Caco-2 (cell line): Measurements from ENCODE around the gene FAM20B. TPM values are rescaled to one million over a fixed set of nuclear protein-coding genes. Genes with fewer than 3 reads are reported as not detected.

Experiments used
- BruUV-seq: library from RNA; stranded (reverse); fragments of 400-500 nt; replicated peaks from 2 replicates; lab custom pipeline; 2021; lab: Mats Ljungman, UMichigan
- CTCF ChIA-PET: fragments of 300-600 bp; sonication (Branson Sonifier 250); formaldehyde crosslinking; loops from one replicate; lab custom pipeline; 2022; ENCODE audit warnings: antibody characterized with exemption; lab: Charles Lee
- POLR2A ChIA-PET: fragments of 300-600 bp; sonication (Branson Sonifier 250); formaldehyde crosslinking; loops from one replicate; lab custom pipeline; 2022; ENCODE audit warnings: antibody characterized with exemption; lab: Charles Lee
- DNase-seq, 2 experiments: peaks; one replicate each; pipeline versions ENCODE4 v3.0.0 to v3.0.0-alpha.2; 2020 to 2022
- H3K27me3 ChIP-seq: replicated peaks from 2 replicates; pipeline ENCODE4 v1.6.0; 2011; ENCODE audit warnings: low read length; ENCODE audit not compliant: control insufficient read depth, insufficient read depth
- H3K36me3 ChIP-seq: 2 replicates; pipeline ENCODE4 v1.5.1; 2011; ENCODE audit warnings: low read length; ENCODE audit not compliant: control insufficient read depth, insufficient read depth
- H3K4me1 ChIP-seq: fragments of 250-450 bp; sonication (Bioruptor Pico); 2 replicates; pipeline ENCODE4 v1.5.1; 2020; ENCODE audit warnings: mild to moderate bottlenecking
- H3K4me3 ChIP-seq: 2 replicates; pipeline ENCODE4 v1.5.1; 2011; ENCODE audit warnings: low read depth, mild to moderate bottlenecking, control low read depth, low read length
- H3K9me3 ChIP-seq: fragments of 250-450 bp; sonication (Bioruptor Pico); 2 replicates; pipeline ENCODE4 v1.5.1; 2020; ENCODE audit warnings: mild to moderate bottlenecking, moderate library complexity
- H3K27ac Mint-ChIP-seq: one replicate; pipeline ENCODE4 v1.8.0; 2022; ENCODE audit warnings: mixed read lengths; ENCODE audit not compliant: unreplicated experiment
- H3K27me3 Mint-ChIP-seq: one replicate; pipeline ENCODE4 v1.8.0; 2022; ENCODE audit warnings: mixed read lengths; ENCODE audit not compliant: insufficient read depth, unreplicated experiment
- H3K36me3 Mint-ChIP-seq: one replicate; pipeline ENCODE4 v1.8.0; 2022; ENCODE audit warnings: mild to moderate bottlenecking, mixed read lengths; ENCODE audit not compliant: insufficient read depth, unreplicated experiment
- H3K4me1 Mint-ChIP-seq: one replicate; pipeline ENCODE4 v1.8.0; 2022; ENCODE audit warnings: low read depth, mixed read lengths; ENCODE audit not compliant: unreplicated experiment
- H3K4me3 Mint-ChIP-seq: one replicate; pipeline ENCODE4 v1.8.0; 2022; ENCODE audit warnings: mild to moderate bottlenecking, moderate library complexity, mixed read lengths; ENCODE audit not compliant: unreplicated experiment
- H3K9me3 Mint-ChIP-seq: one replicate; pipeline ENCODE4 v1.8.0; 2022; ENCODE audit warnings: mixed read lengths; ENCODE audit not compliant: unreplicated experiment
- CTCF ChIP-seq, 2 experiments: fragments of 200-600 bp in 1 of 2; IDR thresholded peaks; 1 replicate in 1 of 2; 2 replicates in 1 of 2; pipeline versions ENCODE4 v1.5.1 to v1.8.0; 2011 to 2022; ENCODE audit warnings: antibody characterized with exemption in 1 of 2, control low read depth in 1 of 2, inconsistent platforms in 1 of 2, low read depth in 1 of 2, low read length in 1 of 2, mild to moderate bottlenecking in 1 of 2, moderate library complexity in 1 of 2; ENCODE audit not compliant: insufficient read depth in 1 of 2, severe bottlenecking in 1 of 2, unreplicated experiment in 1 of 2
- intact Hi-C: fragments of 100-400 bp; cut with micrococcal nuclease; formaldehyde crosslinking; loops from one replicate; pipeline ENCODE4 v1.10.0; 2022; ENCODE audit not compliant: unreplicated experiment
- total RNA-seq: library from RNA; stranded (reverse); gene quantifications from 2 replicates; pipeline ENCODE4 v1.2.3, GENCODE V29; 2022

FAM20B gene
- total RNA-seq, 1 experiment from 2014 or later = 24.5 TPM

DNA sequence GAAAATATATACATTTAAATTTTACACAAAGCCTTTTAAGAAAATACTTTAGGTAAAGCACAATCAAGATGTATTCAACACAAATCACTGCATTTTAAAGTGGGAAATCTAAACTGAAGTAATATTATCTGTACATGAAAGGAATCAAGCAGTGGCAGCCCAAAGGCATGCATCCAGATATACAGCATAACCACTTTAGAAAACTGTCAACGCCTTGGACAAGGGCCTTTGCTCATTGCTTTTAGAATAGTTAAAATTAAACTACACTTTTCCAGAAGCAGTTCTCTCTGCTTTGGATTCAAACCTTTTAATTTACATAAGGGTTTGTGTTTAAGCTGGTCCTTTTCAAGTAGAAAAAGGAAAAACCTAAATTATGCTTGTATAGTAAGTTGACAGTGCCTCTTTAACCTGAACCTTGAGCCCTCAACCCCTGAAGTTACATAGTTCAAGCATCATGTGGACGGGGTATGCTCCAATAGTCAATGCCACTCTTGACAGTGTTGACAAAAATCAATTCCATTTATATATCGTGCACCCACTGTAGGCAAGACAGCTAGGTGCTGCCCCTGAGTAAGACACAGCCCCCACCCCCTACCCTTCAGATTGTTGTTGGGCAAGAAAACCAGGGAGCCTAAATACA is 79.0 kb downstream of the FAM20B start:
- BruUV-seq = no TSS peak
- no peaks in the 10 kb centered on the region for H3K27me3 ChIP-seq
- H3K9me3 Mint-ChIP-seq = no peaks in the 10 kb centered on the region
- no peak for TF ChIP-seq CTCF (IDR thresholded peaks at IDR 0.05; ENCODE audit: insufficient read depth in 1 of 2, low read depth in 1 of 2, low read length in 1 of 2, severe bottlenecking in 1 of 2, unreplicated experiment in 1 of 2)
- H3K36me3 ChIP-seq = 0 out of 2 replicates have a peak, but pooled peaks cover 6% of the 10 kb centered on the region
- no peaks in the 10 kb centered on the region for H3K4me1 ChIP-seq
- peaks cover 48% of the 10 kb centered on the region for H3K36me3 Mint-ChIP-seq
- H3K4me1 Mint-ChIP-seq = peaks cover 5% of the 10 kb centered on the region
- CTCF ChIA-PET = interaction anchor here (0.6 kb wide), 1 partner anchor 709 kb away, joined by 4 read pairs; no protein-coding TSS in a partner anchor
- intact Hi-C loops = loop anchor here (5.0 kb wide), 1 partner anchor 88 kb away; no protein-coding TSS in a partner anchor
- H3K4me3 ChIP-seq = no peak overlapping the region
- POLR2A ChIA-PET = no interaction called here
- no peak for DNase-seq
- no peak overlapping the region for H3K4me3 Mint-ChIP-seq
- no peaks in the 10 kb centered on the region for H3K27me3 Mint-ChIP-seq
- H3K27ac Mint-ChIP-seq = no peak overlapping the region
- H3K9me3 ChIP-seq = no peaks in the 10 kb centered on the region

DNA sequence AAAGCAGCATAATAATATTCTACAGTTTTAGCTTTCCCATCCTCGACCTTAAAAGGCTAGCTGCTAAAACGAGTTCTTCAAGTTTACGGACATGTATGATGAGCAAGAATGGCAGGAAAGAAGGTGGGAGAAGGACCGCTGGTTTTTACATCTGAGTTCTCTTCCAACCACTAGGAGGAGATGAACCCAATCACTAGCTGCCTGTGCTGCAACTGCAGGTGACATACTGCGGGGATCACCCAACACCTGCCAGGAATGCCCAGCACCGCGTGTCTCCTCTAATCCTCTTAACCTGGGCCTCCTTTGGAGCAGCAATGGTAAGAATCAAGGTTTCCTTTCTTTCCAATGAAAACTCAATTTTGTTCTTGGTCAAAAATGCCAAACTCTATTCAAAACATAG is 79.7 kb downstream of the FAM20B start:
- intact Hi-C loops = loop anchor here (5.0 kb wide), 1 partner anchor 87 kb away; no protein-coding TSS in a partner anchor
- H3K4me1 Mint-ChIP-seq = peaks cover 5% of the 10 kb centered on the region
- POLR2A ChIA-PET = no interaction called here
- Histone ChIP-seq H3K9me3 (no peaks in the 10 kb centered on the region), H3K27me3 (no peaks in the 10 kb centered on the region), H3K4me1 (no peaks in the 10 kb centered on the region), H3K36me3 (peaks cover 6% of the 10 kb centered on the region; the same call in 1 of the 2 replicates), H3K4me3 (no peak overlapping the region)
- no peak overlapping the region for H3K27ac Mint-ChIP-seq
- H3K9me3 Mint-ChIP-seq = no peaks in the 10 kb centered on the region
- CTCF ChIA-PET = interaction anchor here (0.5 to 0.6 kb wide), 4 partner anchors 16 to 709 kb away, joined by 3 to 4 read pairs (median 3); no protein-coding TSS in a partner anchor
- peak; percentile 61 to 65 for TF ChIP-seq CTCF (IDR thresholded peaks at IDR 0.05; ENCODE audit: insufficient read depth in 1 of 2, low read depth in 1 of 2, low read length in 1 of 2, severe bottlenecking in 1 of 2, unreplicated experiment in 1 of 2)
- peaks cover 53% of the 10 kb centered on the region for H3K36me3 Mint-ChIP-seq
- peak in 1 of 2 experiments; percentile 59 for DNase-seq
- H3K27me3 Mint-ChIP-seq = no peaks in the 10 kb centered on the region
- BruUV-seq = no TSS peak
- H3K4me3 Mint-ChIP-seq = no peak overlapping the region

DNA sequence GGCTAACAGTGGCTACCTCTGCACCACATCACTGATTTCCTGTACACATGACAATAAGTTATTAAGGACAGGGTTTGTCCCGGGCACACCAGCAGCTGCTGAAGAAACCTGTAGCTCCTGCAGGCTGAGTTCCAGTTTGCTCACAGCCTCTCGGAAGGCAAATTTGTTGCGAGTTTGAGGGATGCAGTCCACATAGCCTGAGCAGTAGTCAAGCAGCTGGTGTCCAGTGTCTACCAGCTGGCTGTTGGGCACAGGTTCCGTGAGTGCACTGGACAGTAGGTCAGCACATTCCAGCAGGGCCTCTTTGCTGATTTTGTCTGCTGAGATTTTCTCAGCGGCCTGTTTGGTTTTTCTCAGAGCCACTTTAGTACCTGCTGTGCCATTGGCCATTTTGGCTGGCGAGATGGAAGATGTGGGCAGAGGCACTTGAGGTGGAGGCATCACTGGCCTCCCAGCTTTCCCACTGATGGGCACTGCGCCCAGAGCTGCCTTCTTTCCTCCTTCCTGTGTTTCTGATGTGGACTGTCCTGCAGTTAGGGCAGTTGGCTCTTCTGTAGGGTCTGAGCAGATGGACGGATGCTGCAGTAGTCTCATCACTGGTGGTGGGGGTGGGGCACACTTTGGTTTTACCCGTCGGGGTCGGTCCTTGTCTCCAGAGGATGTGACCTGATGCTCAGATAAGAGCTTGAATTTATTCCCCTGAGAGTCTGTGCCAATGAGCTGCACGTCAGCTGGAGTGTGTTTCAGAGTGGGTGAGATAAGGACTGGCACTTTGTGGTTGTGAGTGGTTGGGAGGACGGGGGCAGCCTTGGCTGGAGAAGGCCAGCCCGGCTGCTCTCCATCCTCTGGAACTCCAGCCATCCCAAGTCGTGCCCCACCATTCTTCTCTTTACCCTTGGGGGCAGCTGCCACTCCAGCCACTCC is 82.3 kb downstream of the FAM20B start:
- BruUV-seq = no TSS peak
- intact Hi-C loops = loop anchor here (5.0 kb wide), 1 partner anchor 84 kb away; no protein-coding TSS in a partner anchor
- H3K9me3 Mint-ChIP-seq = no peaks in the 10 kb centered on the region
- H3K36me3 ChIP-seq = peaks cover 4% of the 10 kb centered on the region; the same call in 1 of the 2 replicates
- H3K4me3 Mint-ChIP-seq = no peak overlapping the region
- CTCF ChIA-PET = no interaction called here
- peaks cover 51% of the 10 kb centered on the region for H3K36me3 Mint-ChIP-seq
- no peaks in the 10 kb centered on the region for H3K27me3 ChIP-seq
- H3K9me3 ChIP-seq = no peaks in the 10 kb centered on the region
- no peaks in the 10 kb centered on the region for H3K27me3 Mint-ChIP-seq
- H3K4me1 Mint-ChIP-seq = no peaks in the 10 kb centered on the region
- POLR2A ChIA-PET = no interaction called here
- DNase-seq = no peak
- H3K27ac Mint-ChIP-seq = no peak overlapping the region
- H3K4me3 ChIP-seq = no peak overlapping the region
- H3K4me1 ChIP-seq = no peaks in the 10 kb centered on the region
- no peak for TF ChIP-seq CTCF (IDR thresholded peaks at IDR 0.05; ENCODE audit: insufficient read depth in 1 of 2, low read depth in 1 of 2, low read length in 1 of 2, severe bottlenecking in 1 of 2, unreplicated experiment in 1 of 2)
